Fibroblast of gingiva (primary cell): ENCODE results near the gene SEMA6C.

Experiments
- DNase-seq: peaks from one replicate; pipeline ENCODE4 v3.0.0-alpha.2; 2011; ENCODE audit warnings: low read depth

SEMA6C gene

GRCh38 chr1:151159373-151159772, 12.9 kb upstream of the SEMA6C start:
- DNase-seq = no peak

GRCh38 chr1:151158751-151159251, 12.4 kb upstream of the SEMA6C start:
- no peak for DNase-seq

- DNase-seq = no peak
Observed at GRCh38 chr1:151158326-151158725, 11.9 kb upstream of the SEMA6C start.

GRCh38 chr1:151157067-151157531, 10.7 kb upstream of the SEMA6C start:
- no peak for DNase-seq

GRCh38 chr1:151156515-151156819, 10.0 kb upstream of the SEMA6C start, which contains the start of gene TNFAIP8L2:
TSS of gene TNFAIP8L2 (plus strand) at chr1:151156649. CDS start at chr1:151158698, 2,049 bp downstream.
- no peak for DNase-seq

- DNase-seq = no peak
Observed at GRCh38 chr1:151147665-151148064, 1.2 kb upstream of the SEMA6C start.

GRCh38 chr1:151147132-151147503, 687 bp upstream of the SEMA6C start:
- no peak for DNase-seq

- DNase-seq = no peak
Observed at GRCh38 chr1:151146072-151146411, 389 bp downstream of the SEMA6C start.

GRCh38 chr1:151145304-151146071, 943 bp downstream of the SEMA6C start:
- DNase-seq = peak; percentile 9

- no peak for DNase-seq
Observed at GRCh38 chr1:151144474-151145303, 1.7 kb downstream of the SEMA6C start.

- no peak for DNase-seq
Observed at GRCh38 chr1:151143986-151144385, 2.4 kb downstream of the SEMA6C start.

GRCh38 chr1:151143057-151143435, 3.4 kb downstream of the SEMA6C start:
- no peak for DNase-seq

- DNase-seq = no peak
Observed at GRCh38 chr1:151142411-151143056, 3.9 kb downstream of the SEMA6C start.

- no peak for DNase-seq
Observed at GRCh38 chr1:151137789-151138188, 8.6 kb downstream of the SEMA6C start.

- DNase-seq = no peak
Observed at GRCh38 chr1:151135433-151136385, 10.7 kb downstream of the SEMA6C start.

- no peak for DNase-seq
Observed at GRCh38 chr1:151134991-151135390, 11.4 kb downstream of the SEMA6C start.

- DNase-seq = no peak
Observed at GRCh38 chr1:151134396-151134795, 12.0 kb downstream of the SEMA6C start.

- no peak for DNase-seq
Observed at GRCh38 chr1:151133018-151133806, 13.2 kb downstream of the SEMA6C start.

GRCh38 chr1:151132335-151133017, 14.0 kb downstream of the SEMA6C start:
- no peak for DNase-seq

GRCh38 chr1:151131701-151132334, 14.6 kb downstream of the SEMA6C start:
- DNase-seq = no peak
